Rectal smooth muscle tissue (tissue), 1 donor: Measurements from ENCODE around the gene CDK5RAP3.
"Not testable (repeated sequence)": the region's sequence is repeated elsewhere in the genome, so short reads cannot be mapped to it uniquely, and the experiment has no call there.

Source experiments
- H3K27ac ChIP-seq: one replicate; pipeline ENCODE4 v1.7.0; 2013; ENCODE audit warnings: low read depth, low read length, inconsistent platforms
- H3K27me3 ChIP-seq: one replicate; pipeline ENCODE4 v1.7.0; 2013; ENCODE audit warnings: low read length; ENCODE audit not compliant: control insufficient read depth, insufficient read depth
- H3K36me3 ChIP-seq: one replicate; pipeline ENCODE4 v1.7.0; 2013; ENCODE audit warnings: low read length; ENCODE audit not compliant: control insufficient read depth, insufficient read depth
- H3K4me1 ChIP-seq: one replicate; pipeline ENCODE4 v1.7.0; 2013; ENCODE audit warnings: low read length; ENCODE audit not compliant: control insufficient read depth, insufficient read depth
- H3K4me3 ChIP-seq: one replicate; pipeline ENCODE4 v1.7.0; 2013; ENCODE audit warnings: low read length
- H3K9ac ChIP-seq: one replicate; pipeline ENCODE4 v1.7.0; 2013; ENCODE audit warnings: low read length

Gene CDK5RAP3

GRCh38 chr17:47983492-47984223 is 12.7 kb downstream of the CDK5RAP3 start:
- Histone ChIP-seq H3K4me3 (no peak overlapping the region), H3K9ac (no peak overlapping the region), H3K36me3 (peaks cover 29% of the 10 kb centered on the region), H3K27me3 (no peaks in the 10 kb centered on the region), H3K27ac (no peak overlapping the region), H3K4me1 (peaks cover 3% of the 10 kb centered on the region)

DNA sequence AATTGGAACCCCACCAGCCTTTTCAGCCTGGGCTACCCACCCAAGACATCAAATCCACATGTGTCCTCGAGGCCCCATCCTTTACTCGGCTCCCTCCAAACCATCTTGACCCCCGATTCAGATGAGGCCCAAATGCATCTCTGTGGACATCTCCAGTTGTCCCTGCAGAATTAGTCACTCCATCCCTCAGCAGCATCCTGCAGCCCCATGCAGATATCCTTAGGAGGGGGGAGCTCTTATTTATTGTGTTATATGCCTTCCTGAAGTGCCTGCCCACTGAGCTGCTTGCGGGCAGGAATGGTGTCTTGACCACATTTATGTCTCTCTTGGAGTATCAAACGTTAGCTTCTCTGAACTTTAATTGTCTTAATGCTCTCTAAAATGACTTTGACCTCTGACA is 15.6 kb downstream of the CDK5RAP3 start:
- peak overlapping the region; percentile 68 for H3K27ac ChIP-seq
- peaks cover 15% of the 10 kb centered on the region for H3K36me3 ChIP-seq
- no peaks in the 10 kb centered on the region for H3K27me3 ChIP-seq
- no peak overlapping the region for H3K9ac ChIP-seq
- H3K4me1 ChIP-seq, result peaks cover 3% of the 10 kb centered on the region
- H3K4me3 ChIP-seq, result no peak overlapping the region

- Histone ChIP-seq H3K9ac (no peak overlapping the region), H3K4me3 (no peak overlapping the region), H3K27me3 (no peaks in the 10 kb centered on the region), H3K27ac (peak overlapping the region; percentile 68), H3K4me1 (peaks cover 3% of the 10 kb centered on the region), H3K36me3 (peaks cover 7% of the 10 kb centered on the region)
These were observed 16.4 kb downstream of the CDK5RAP3 start for GRCh38 chr17:47987240-47987835.

- not testable (repeated sequence) for H3K27me3 ChIP-seq, H3K4me3 ChIP-seq, H3K36me3 ChIP-seq, H3K4me1 ChIP-seq, H3K27ac ChIP-seq, H3K9ac ChIP-seq
These were observed 17.5 kb downstream of the CDK5RAP3 start for GRCh38 chr17:47988445-47988844.

GRCh38 chr17:47989159-47989558 is 18.2 kb downstream of the CDK5RAP3 start:
- Histone ChIP-seq H3K4me3 (no peak overlapping the region), H3K4me1 (peaks cover 3% of the 10 kb centered on the region), H3K27me3 (no peaks in the 10 kb centered on the region), H3K27ac (no peak overlapping the region), H3K9ac (no peak overlapping the region), H3K36me3 (no peaks in the 10 kb centered on the region)

DNA sequence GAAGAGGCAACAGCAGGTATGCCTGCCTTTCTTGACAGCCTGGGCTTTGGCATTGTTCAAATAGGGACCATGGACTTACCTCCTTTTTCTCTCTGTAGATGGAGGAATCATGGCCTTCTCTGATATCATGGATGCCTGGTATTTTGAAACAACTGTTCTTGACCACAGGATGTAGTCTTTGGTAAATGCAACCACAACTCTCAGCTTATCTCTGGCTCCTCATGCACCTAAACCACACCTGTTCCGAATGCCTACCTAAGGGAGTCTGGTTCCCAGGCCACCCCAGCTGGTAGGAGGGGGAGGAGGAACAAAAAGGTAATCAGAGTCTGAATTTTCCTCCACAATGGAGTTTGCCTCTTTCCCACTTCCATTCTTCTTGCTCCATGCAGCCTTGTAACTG is 18.8 kb downstream of the CDK5RAP3 start:
- no peak overlapping the region for H3K27ac ChIP-seq
- no peaks in the 10 kb centered on the region for H3K27me3 ChIP-seq
- H3K4me3 ChIP-seq, result no peak overlapping the region
- H3K4me1 ChIP-seq, result peaks cover 3% of the 10 kb centered on the region
- no peaks in the 10 kb centered on the region for H3K36me3 ChIP-seq
- H3K9ac ChIP-seq, result no peak overlapping the region

- Histone ChIP-seq H3K36me3 (no peaks in the 10 kb centered on the region), H3K4me3 (no peak overlapping the region), H3K4me1 (peaks cover 3% of the 10 kb centered on the region), H3K27me3 (no peaks in the 10 kb centered on the region), H3K9ac (no peak overlapping the region), H3K27ac (no peak overlapping the region)
These were observed 20.2 kb downstream of the CDK5RAP3 start for GRCh38 chr17:47990962-47991731.

- Histone ChIP-seq H3K36me3 (no peaks in the 10 kb centered on the region), H3K27me3 (peaks cover 2% of the 10 kb centered on the region), H3K9ac (no peak overlapping the region), H3K4me1 (peaks cover 3% of the 10 kb centered on the region), H3K27ac (no peak overlapping the region), H3K4me3 (no peak overlapping the region)
These were observed 21.3 kb downstream of the CDK5RAP3 start for GRCh38 chr17:47992216-47992615.

DNA sequence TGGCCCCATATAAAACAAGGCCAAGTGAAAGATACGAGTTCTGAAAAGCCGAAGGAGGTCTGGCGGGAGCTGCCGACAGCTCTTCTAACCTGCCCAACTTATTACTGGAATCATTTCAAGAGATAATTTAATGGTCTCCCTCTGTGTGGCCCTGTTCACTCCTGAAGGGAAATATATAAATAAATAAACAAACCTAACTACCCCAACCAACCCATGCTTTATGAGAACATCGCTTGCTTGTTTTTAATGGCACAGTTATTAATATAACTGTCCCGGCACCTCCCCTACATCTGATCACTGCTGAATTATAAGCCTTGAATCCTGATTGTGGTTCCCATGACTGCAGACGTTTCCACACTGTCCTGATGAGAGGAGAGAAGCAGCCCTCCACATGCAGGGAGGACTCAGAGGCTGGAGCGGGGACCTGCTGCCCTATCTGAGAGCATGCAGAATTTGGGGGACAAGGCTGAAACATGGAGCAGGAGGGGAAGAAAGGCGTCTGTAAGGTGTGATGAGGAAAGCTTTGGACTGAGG is 22.2 kb downstream of the CDK5RAP3 start:
- Histone ChIP-seq H3K36me3 (no peaks in the 10 kb centered on the region), H3K9ac (no peak overlapping the region), H3K4me1 (no peaks in the 10 kb centered on the region), H3K27ac (no peak overlapping the region), H3K27me3 (peaks cover 2% of the 10 kb centered on the region), H3K4me3 (no peak overlapping the region)

DNA sequence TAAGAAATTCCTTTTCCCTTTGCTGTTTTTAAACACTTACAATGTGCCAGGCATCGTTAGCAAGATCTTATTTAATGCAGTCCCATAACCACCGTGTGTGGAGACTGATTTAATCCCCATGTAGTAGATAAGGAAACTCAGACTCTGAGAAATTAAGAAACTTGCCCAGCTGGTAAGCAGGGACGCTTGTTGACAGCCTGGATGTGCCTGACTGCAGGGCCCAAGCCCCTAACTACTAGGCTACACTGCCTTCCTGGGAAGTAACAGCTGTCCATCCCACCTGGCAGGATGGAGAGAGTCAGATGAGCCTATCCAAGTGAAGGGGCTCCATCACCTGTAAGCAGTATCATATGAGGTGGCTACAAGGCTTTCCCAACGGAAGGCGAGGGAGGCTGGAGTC is 23.1 kb downstream of the CDK5RAP3 start:
- no peaks in the 10 kb centered on the region for H3K36me3 ChIP-seq
- H3K4me3 ChIP-seq, result no peak overlapping the region
- H3K27me3 ChIP-seq, result peaks cover 2% of the 10 kb centered on the region
- H3K4me1 ChIP-seq, result no peaks in the 10 kb centered on the region
- no peak overlapping the region for H3K27ac ChIP-seq
- H3K9ac ChIP-seq, result no peak overlapping the region

GRCh38 chr17:47994724-47995123 is 23.8 kb downstream of the CDK5RAP3 start:
- Histone ChIP-seq H3K27me3 (peaks cover 2% of the 10 kb centered on the region), H3K9ac (no peak overlapping the region)

GRCh38 chr17:47995241-47995935 is 24.5 kb downstream of the CDK5RAP3 start:
- no peak overlapping the region for H3K9ac ChIP-seq
- no peak overlapping the region for H3K4me3 ChIP-seq
- H3K27me3 ChIP-seq, result peaks cover 2% of the 10 kb centered on the region
- no peaks in the 10 kb centered on the region for H3K4me1 ChIP-seq
- no peak overlapping the region for H3K27ac ChIP-seq
- no peaks in the 10 kb centered on the region for H3K36me3 ChIP-seq

More at GRCh38 chr17:47994724-47995123, 23.8 kb downstream of the CDK5RAP3 start:
- no peaks in the 10 kb centered on the region for H3K36me3 ChIP-seq
- H3K4me1 ChIP-seq, result no peaks in the 10 kb centered on the region
- H3K4me3 ChIP-seq, result no peak overlapping the region
- H3K27ac ChIP-seq, result no peak overlapping the region
